ENCODE data around the gene CANT1.
"Not testable (repeated sequence)": the region's sequence is repeated elsewhere in the genome, so short reads cannot be mapped to it uniquely, and the experiment has no call there.

Gene CANT1

DNA sequence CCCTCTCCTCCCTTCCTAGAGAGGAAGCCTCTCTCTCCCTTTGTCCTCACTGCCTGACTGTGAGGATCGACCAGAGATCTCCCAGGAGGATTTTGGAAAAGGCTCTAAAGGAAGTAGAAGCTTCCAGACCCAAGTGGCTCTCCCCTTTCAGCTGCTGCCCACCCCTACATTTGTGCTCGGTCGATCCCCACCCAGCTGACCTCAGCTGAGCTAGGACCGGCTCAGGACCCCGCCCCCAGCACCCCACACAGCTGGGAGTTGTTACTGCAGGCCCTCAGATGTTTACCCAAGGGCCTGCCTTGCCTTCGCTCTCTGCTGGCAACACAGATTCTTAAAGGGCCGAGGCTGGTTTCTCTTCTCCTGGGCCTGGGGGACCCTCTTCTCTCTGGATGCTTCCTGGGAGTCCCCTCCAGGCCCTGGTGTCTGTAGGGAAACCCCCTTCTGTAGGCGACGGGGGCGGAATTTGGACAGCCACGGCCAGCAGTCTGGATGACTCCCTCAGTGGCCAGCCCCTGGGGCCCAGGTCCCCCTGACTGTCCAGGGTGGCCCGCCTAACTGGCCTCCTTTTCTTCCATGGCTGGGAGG lies 57.5 kb downstream of the CANT1 start:
- H3K4me3 ChIP-seq (ENCODE audit: extremely low read depth, insufficient read depth, low read length, poor library complexity, severe bottlenecking) = no peak overlapping the region
- H3K9me3 ChIP-seq (ENCODE audit: control insufficient read depth, low read length) = peaks cover 15% of the 10 kb centered on the region
- peaks cover 13% of the 10 kb centered on the region for H3K4me1 ChIP-seq (ENCODE audit: control insufficient read depth, insufficient read depth, low read length, poor library complexity, severe bottlenecking)
- WGBS, 2 experiments (ENCODE audit: insufficient coverage in 2 of 2) = 80 to 82% methylated on average over 10 to 11 of the region's 12 CpGs
- no peaks in the 10 kb centered on the region for H3K36me3 ChIP-seq (ENCODE audit: control insufficient read depth, insufficient read depth, low read length)
- H3K27ac ChIP-seq (ENCODE audit: low read depth, low read length, severe bottlenecking) = no peak overlapping the region

- Histone ChIP-seq H3K27ac (ENCODE audit: low read depth, low read length, severe bottlenecking) (no peak overlapping the region), H3K9me3 (ENCODE audit: control insufficient read depth, low read length) (peaks cover 15% of the 10 kb centered on the region), H3K36me3 (ENCODE audit: control insufficient read depth, insufficient read depth, low read length) (no peaks in the 10 kb centered on the region), H3K4me1 (ENCODE audit: control insufficient read depth, insufficient read depth, low read length, poor library complexity, severe bottlenecking) (peaks cover 13% of the 10 kb centered on the region), H3K4me3 (ENCODE audit: extremely low read depth, insufficient read depth, low read length, poor library complexity, severe bottlenecking) (no peak overlapping the region)
- 83 to 100% methylated on average over 1 to 2 of the region's 2 CpGs for WGBS, 2 experiments (ENCODE audit: insufficient coverage in 2 of 2)
Measured at GRCh38 chr17:78950870-78951269, 58.7 kb downstream of the CANT1 start.

DNA sequence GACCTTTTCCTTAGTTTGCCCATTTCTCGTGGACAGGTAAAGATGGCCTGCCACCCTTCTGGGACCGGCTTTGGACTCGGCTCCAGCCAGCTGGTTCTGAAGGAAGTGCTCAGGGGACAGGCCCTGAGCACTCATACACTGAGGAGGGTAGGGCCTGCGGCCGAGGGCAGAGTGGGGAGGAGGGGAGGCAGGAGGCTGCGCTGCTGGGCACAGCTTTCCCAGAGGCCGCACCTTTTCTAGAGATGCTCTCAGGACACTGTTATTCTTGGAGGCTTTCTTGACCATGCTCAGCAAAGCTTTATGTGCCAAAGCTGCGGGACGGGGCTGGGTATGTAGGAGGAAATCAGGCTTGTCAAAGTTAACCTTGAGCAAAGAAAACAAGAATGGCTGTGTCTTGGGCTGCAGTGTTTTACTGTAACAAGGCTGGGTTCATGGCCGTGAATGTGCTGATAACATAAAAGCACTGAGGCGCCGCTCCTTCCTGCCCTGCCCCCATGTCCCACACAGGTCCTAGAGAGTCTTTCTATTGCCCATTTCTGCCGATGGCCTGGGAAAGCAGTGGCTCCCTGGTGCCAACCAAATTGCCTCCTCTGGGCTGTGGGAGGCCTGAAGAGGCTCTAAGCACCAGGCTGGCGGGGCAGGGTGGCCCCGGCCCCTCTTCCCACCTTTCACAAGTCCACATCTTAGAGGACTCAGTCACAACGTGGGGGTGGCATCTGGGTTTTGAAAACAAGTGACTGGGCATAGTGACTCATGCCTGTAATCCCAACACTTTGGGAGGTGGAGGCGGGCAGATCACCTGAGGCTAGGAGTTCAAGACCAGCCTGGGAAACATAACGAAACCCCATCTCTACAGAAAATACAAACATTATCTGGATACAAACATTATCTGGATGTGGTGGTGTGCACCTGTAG lies 62.1 kb downstream of the CANT1 start:
- 82 to 84% methylated on average over 14 to 15 of the region's 18 CpGs for WGBS, 2 experiments (ENCODE audit: insufficient coverage in 2 of 2)
- H3K36me3 ChIP-seq (ENCODE audit: control insufficient read depth, insufficient read depth, low read length) = no peaks in the 10 kb centered on the region
- H3K4me3 ChIP-seq (ENCODE audit: extremely low read depth, insufficient read depth, low read length, poor library complexity, severe bottlenecking) = no peak overlapping the region
- no peak overlapping the region for H3K27ac ChIP-seq (ENCODE audit: low read depth, low read length, severe bottlenecking)
- peaks cover 15% of the 10 kb centered on the region for H3K9me3 ChIP-seq (ENCODE audit: control insufficient read depth, low read length)
- H3K4me1 ChIP-seq (ENCODE audit: control insufficient read depth, insufficient read depth, low read length, poor library complexity, severe bottlenecking) = peaks cover 11% of the 10 kb centered on the region

GRCh38 chr17:78946631-78947030 lies 62.9 kb downstream of the CANT1 start:
- H3K27ac ChIP-seq (ENCODE audit: low read depth, low read length, severe bottlenecking) = no peak overlapping the region
- peaks cover 6% of the 10 kb centered on the region for H3K4me1 ChIP-seq (ENCODE audit: control insufficient read depth, insufficient read depth, low read length, poor library complexity, severe bottlenecking)
- peaks cover 15% of the 10 kb centered on the region for H3K9me3 ChIP-seq (ENCODE audit: control insufficient read depth, low read length)
- H3K4me3 ChIP-seq (ENCODE audit: extremely low read depth, insufficient read depth, low read length, poor library complexity, severe bottlenecking) = no peak overlapping the region
- 100% methylated on average over 1 to 5 of the region's 8 CpGs for WGBS, 2 experiments (ENCODE audit: insufficient coverage in 2 of 2)
- H3K36me3 ChIP-seq (ENCODE audit: control insufficient read depth, insufficient read depth, low read length) = no peaks in the 10 kb centered on the region

GRCh38 chr17:78946131-78946530 lies 63.4 kb downstream of the CANT1 start:
- WGBS, 2 experiments (ENCODE audit: insufficient coverage in 2 of 2) = 91 to 94% methylated on average over 7 of the region's 7 CpGs

GRCh38 chr17:78945455-78945854 lies 64.1 kb downstream of the CANT1 start:
- not testable (repeated sequence) for H3K4me3 ChIP-seq (ENCODE audit: extremely low read depth, insufficient read depth, low read length, poor library complexity, severe bottlenecking); H3K4me1 ChIP-seq (ENCODE audit: control insufficient read depth, insufficient read depth, low read length, poor library complexity, severe bottlenecking); H3K27ac ChIP-seq (ENCODE audit: low read depth, low read length, severe bottlenecking); H3K36me3 ChIP-seq (ENCODE audit: control insufficient read depth, insufficient read depth, low read length); H3K9me3 ChIP-seq (ENCODE audit: control insufficient read depth, low read length)
- WGBS, 2 experiments (ENCODE audit: insufficient coverage in 2 of 2) = 91 to 93% methylated on average over 11 of the region's 12 CpGs

More at GRCh38 chr17:78946131-78946530, 63.4 kb downstream of the CANT1 start:
- H3K36me3 ChIP-seq (ENCODE audit: control insufficient read depth, insufficient read depth, low read length) = no peaks in the 10 kb centered on the region
- peaks cover 13% of the 10 kb centered on the region for H3K9me3 ChIP-seq (ENCODE audit: control insufficient read depth, low read length)
- peaks cover 6% of the 10 kb centered on the region for H3K4me1 ChIP-seq (ENCODE audit: control insufficient read depth, insufficient read depth, low read length, poor library complexity, severe bottlenecking)
- no peak overlapping the region for H3K27ac ChIP-seq (ENCODE audit: low read depth, low read length, severe bottlenecking)
- no peak overlapping the region for H3K4me3 ChIP-seq (ENCODE audit: extremely low read depth, insufficient read depth, low read length, poor library complexity, severe bottlenecking)

DNA sequence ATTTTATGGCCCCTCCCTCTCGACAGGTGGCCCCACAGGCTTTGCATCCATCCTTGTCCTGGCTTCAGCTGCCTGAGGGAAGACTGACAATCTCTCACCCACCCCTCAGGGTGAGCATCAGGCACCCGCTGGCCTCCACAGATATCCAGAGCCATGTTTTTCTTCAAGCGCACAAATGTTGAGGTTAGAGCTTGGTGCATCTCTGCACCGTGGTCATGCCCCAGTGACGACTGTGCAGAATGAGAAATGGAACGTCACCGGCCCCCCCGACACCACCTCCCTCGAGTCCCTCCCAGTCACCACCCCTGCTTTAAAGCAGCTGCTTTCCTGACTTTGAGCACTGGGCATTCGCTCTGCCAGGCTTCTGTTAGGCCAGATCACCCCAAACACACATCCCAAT lies 64.6 kb downstream of the CANT1 start:
- H3K36me3 ChIP-seq (ENCODE audit: control insufficient read depth, insufficient read depth, low read length) = no peaks in the 10 kb centered on the region
- H3K9me3 ChIP-seq (ENCODE audit: control insufficient read depth, low read length) = peaks cover under 1% of the 10 kb centered on the region
- no peak overlapping the region for H3K27ac ChIP-seq (ENCODE audit: low read depth, low read length, severe bottlenecking)
- H3K4me1 ChIP-seq (ENCODE audit: control insufficient read depth, insufficient read depth, low read length, poor library complexity, severe bottlenecking) = peaks cover 13% of the 10 kb centered on the region
- 84 to 92% methylated on average over 9 of the region's 10 CpGs for WGBS, 2 experiments (ENCODE audit: insufficient coverage in 2 of 2)
- H3K4me3 ChIP-seq (ENCODE audit: extremely low read depth, insufficient read depth, low read length, poor library complexity, severe bottlenecking) = no peak overlapping the region

DNA sequence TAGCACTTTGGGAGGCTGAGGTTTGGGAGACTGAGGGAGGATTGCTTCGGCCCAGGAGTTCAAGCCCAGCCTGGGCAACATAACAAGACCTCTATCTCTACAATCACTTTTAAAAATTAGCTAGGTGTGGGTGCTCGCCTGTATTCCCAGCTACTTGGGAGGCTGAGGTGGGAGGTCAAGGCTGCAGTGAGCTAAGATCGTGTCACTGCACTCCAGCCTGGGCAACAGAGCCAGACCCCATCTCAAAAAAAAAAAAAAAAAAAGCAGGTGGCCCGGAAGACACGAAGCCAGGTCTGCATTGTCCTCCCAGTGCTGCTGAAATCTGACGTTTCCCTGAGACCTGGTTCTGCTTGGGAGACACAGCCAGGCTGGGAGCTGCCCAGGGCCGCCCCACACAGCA lies 65.5 kb downstream of the CANT1 start:
- Histone ChIP-seq H3K4me3 (ENCODE audit: extremely low read depth, insufficient read depth, low read length, poor library complexity, severe bottlenecking) (no peak overlapping the region), H3K27ac (ENCODE audit: low read depth, low read length, severe bottlenecking) (no peak overlapping the region), H3K36me3 (ENCODE audit: control insufficient read depth, insufficient read depth, low read length) (no peaks in the 10 kb centered on the region), H3K4me1 (ENCODE audit: control insufficient read depth, insufficient read depth, low read length, poor library complexity, severe bottlenecking) (peaks cover 22% of the 10 kb centered on the region), H3K9me3 (ENCODE audit: control insufficient read depth, low read length) (no peaks in the 10 kb centered on the region)
- WGBS, 2 experiments (ENCODE audit: insufficient coverage in 2 of 2) = 50 to 96% methylated on average over 1 to 6 of the region's 7 CpGs

Measured in mesodermal cell (in vitro differentiated cells).